PFSK-1 (cell line): Measurements from ENCODE around the gene BRICD5.

ENCODE experiments used
- POLR2AphosphoS5 ChIP-seq: IDR thresholded peaks from 2 replicates; pipeline ENCODE4 v1.6.1; 2012; ENCODE audit warnings: low read depth, mild to moderate bottlenecking, control low read depth, low read length, moderate library complexity
- SIN3A ChIP-seq: IDR thresholded peaks from 2 replicates; pipeline ENCODE4 v1.6.1; 2012; ENCODE audit warnings: mild to moderate bottlenecking, low read length, moderate library complexity, borderline replicate concordance; ENCODE audit not compliant: insufficient read depth

DNA sequence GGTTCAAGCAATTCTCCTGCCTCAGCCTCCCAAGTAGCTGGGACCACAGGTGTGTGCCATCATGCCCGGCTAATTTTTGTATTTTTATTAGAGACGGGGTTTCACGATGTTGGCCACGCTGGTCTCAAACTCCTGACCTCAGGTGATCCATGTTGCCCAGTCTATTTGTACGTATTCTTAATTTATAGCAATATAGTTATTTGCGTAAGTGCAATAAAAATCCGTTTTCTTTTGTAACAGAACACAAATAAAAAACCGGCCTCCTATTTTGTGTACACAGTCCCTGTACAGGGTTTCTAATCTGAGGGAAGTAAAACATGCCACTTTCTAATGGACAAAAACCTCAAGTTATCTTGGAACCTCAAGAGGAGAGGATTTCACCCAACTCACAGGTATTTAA, 49.6 kb upstream of the BRICD5 start:
- TF ChIP-seq POLR2AphosphoS5 (no peak), SIN3A (no peak)
